Measurements from ENCODE around the gene EYA4. TPM values are rescaled to one million over a fixed set of nuclear protein-coding genes. Genes with fewer than 3 reads are reported as not detected.
A peak's percentile ranks its signal among the peaks of the same experiment; 100 is the strongest.

The EYA4 gene
- total and polyA plus RNA-seq, 2 of the 4 experiments (the other 2 are of a cell fraction), result 5.7 to 11.1 TPM

DNA sequence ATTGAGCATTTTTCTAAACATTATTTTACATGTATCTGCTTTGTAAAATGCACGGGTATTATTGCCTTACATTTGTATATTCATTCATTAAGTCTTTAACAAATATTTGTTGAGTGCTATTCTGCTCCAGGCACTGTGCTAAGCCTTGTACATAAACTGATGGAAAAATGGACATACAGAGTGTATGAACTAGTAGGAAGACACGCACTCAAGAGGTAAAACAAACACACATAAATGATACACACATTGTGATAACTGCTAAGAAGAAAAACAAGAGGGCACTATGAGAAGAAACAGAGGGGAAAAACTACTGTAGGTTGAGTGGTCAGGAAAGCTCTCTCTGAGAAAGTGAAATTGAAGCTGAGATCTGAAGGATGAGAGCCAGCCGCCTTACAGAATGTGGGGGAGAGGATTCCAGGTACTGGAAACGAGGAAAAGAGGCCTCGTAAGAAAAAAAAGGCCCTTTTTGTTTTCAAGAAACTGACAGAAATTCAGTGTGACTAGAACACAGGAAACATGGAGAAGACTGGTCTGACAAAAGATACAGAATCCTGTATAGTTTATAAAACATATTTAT lies 117.5 kb downstream of the EYA4 start:
- no peak overlapping the region for H3K4ac ChIP-seq (ENCODE audit: low read depth, low read length)
- no peak overlapping the region for H3K4me3 ChIP-seq (ENCODE audit: insufficient read depth, low read depth, low read length)
- H4K20me1 ChIP-seq (ENCODE audit: insufficient read depth, low read length), result no peaks in the 10 kb centered on the region; the same call in 1 of the 2 replicates
- H2BK5ac ChIP-seq (ENCODE audit: low read depth, low read length, poor library complexity, severe bottlenecking), result no peak overlapping the region
- in situ Hi-C loops (cut with MboI; ENCODE audit: low sequenced_read_pairs) (no loop called here), dilution Hi-C loops (cut with HindIII; ENCODE audit: low sequenced_read_pairs, unreplicated experiment) (no loop called here), intact Hi-C loops (cut with micrococcal nuclease) (no loop called here)
- no peaks in the 10 kb centered on the region for H3K36me3 ChIP-seq (ENCODE audit: control insufficient read depth, insufficient read depth, low read length)
- DNase-seq, result no peak
- H2AFZ ChIP-seq (replicated peaks; ENCODE audit: low read length, poor library complexity), result no peak overlapping the region
- no peak overlapping the region for H2BK20ac ChIP-seq (ENCODE audit: low read depth, low read length)
- H3K27ac ChIP-seq (ENCODE audit: insufficient read depth, low read length), result no peak overlapping the region
- no peak overlapping the region for H3K9ac ChIP-seq (ENCODE audit: low read depth, low read length)
- no peak overlapping the region for H2BK15ac ChIP-seq (ENCODE audit: low read depth, low read length)
- H4K91ac ChIP-seq (ENCODE audit: insufficient read depth, low read depth, low read length), result no peak overlapping the region
- H2BK120ac ChIP-seq (ENCODE audit: low read depth, low read length), result no peak overlapping the region
- no peaks in the 10 kb centered on the region for H3K27me3 ChIP-seq (ENCODE audit: control insufficient read depth, insufficient read depth, low read length)
- H3K18ac ChIP-seq (ENCODE audit: low read depth, low read length), result no peak overlapping the region; the same call in 1 of the 2 replicates
- peaks cover 5% of the 10 kb centered on the region for H3K4me1 ChIP-seq (ENCODE audit: control insufficient read depth, insufficient read depth, low read length)
- H3K14ac ChIP-seq (replicated peaks; ENCODE audit: low read depth, low read length), result no peak overlapping the region
- no peak overlapping the region for H3K4me2 ChIP-seq (ENCODE audit: low read depth, low read length)
- H4K8ac ChIP-seq (ENCODE audit: low read depth in 2 of 2, low read length in 2 of 2), result no peak overlapping the region
- H2AK9ac ChIP-seq (replicated peaks; ENCODE audit: low read depth, low read length, poor library complexity), result no peak overlapping the region
- ATAC-seq (ENCODE audit: low read depth), result no peak
- POLR2A ChIA-PET (ENCODE audit: unreplicated experiment), result no interaction called here
- TF ChIP-seq CEBPB (IDR thresholded peaks at IDR 0.05; ENCODE audit: low read depth, low read length), result no peak
- TF ChIP-seq MAZ (IDR thresholded peaks at IDR 0.05; ENCODE audit: borderline replicate concordance, low read depth, low read length), result no peak
- no peak for TF ChIP-seq RAD21 (IDR thresholded peaks at IDR 0.05; ENCODE audit: low read length)
- TF ChIP-seq NFE2L2 (IDR thresholded peaks at IDR 0.05; ENCODE audit: low read depth, low read length), result no peak
- no peak for TF ChIP-seq FOS (IDR thresholded peaks at IDR 0.05; ENCODE audit: low read depth, low read length)
- no peak for TF ChIP-seq BHLHE40 (IDR thresholded peaks at IDR 0.05; ENCODE audit: low read depth, low read length)
- TF ChIP-seq POLR2A (IDR thresholded peaks at IDR 0.05; ENCODE audit: low read depth, low read length), result no peak
- TF ChIP-seq, protein P1, sequence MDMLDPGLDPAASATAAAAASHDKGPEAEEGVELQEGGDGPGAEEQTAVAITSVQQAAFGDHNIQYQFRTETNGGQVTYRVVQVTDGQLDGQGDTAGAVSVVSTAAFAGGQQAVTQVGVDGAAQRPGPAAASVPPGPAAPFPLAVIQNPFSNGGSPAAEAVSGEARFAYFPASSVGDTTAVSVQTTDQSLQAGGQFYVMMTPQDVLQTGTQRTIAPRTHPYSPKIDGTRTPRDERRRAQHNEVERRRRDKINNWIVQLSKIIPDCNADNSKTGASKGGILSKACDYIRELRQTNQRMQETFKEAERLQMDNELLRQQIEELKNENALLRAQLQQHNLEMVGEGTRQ (IDR thresholded peaks at IDR 0.05; ENCODE audit: low read depth, low read length), result no peak
- no peak overlapping the region for H2AK5ac ChIP-seq (ENCODE audit: low read depth, low read length)
- H3K9me1 ChIP-seq (ENCODE audit: insufficient read depth, low read length), result no peaks in the 10 kb centered on the region
- H3K23ac ChIP-seq (ENCODE audit: low read depth, low read length), result no peak overlapping the region
- H4K5ac ChIP-seq (ENCODE audit: low read depth, low read length), result peak overlapping the region; percentile 34; the same call in 1 of the 2 replicates
- H3K9me3 ChIP-seq (ENCODE audit: control insufficient read depth, insufficient read depth, low read length), result no peaks in the 10 kb centered on the region
- H3K79me1 ChIP-seq (ENCODE audit: low read depth in 1 of 2, low read length in 2 of 2), result peaks cover 3 to 5% of the 10 kb centered on the region in 2 experiments; a peak in 1 of 4 replicates
- no CpG with 5 or more reads among the region's 5 CpGs for WGBS, 2 experiments (ENCODE audit: extremely low coverage in 2 of 2, insufficient read length in 1 of 2)
- CTCF ChIA-PET, result no interaction called here
- H3K56ac ChIP-seq (ENCODE audit: extremely low read depth, insufficient read depth, low read length), result no peak overlapping the region
- BruUV-seq (replicated peaks), result no TSS peak

Data from IMR-90 (cell line).